Panc1 (cell line): ENCODE data around the gene GLIS1. TPM values are rescaled to one million over a fixed set of nuclear protein-coding genes. Genes with fewer than 3 reads are reported as not detected.

Experiments used
- ATAC-seq: fragments of 200-7000 bp; cut with Tn5 transposase; 2 replicates; pipeline ENCODE4 v1.9.1; 2020; ENCODE audit warnings: mild to moderate bottlenecking, moderate library complexity
- BruUV-seq: library from RNA; stranded (reverse); fragments of 400-500 nt; replicated peaks from 2 replicates; lab custom pipeline; 2021; lab: Mats Ljungman, UMichigan
- CTCF ChIA-PET: fragments of 300-600 bp; sonication (Branson Sonifier 250); formaldehyde crosslinking; loops from one replicate; lab custom pipeline; 2022; ENCODE audit warnings: antibody characterized with exemption; lab: Charles Lee
- POLR2A ChIA-PET: fragments of 300-600 bp; sonication (Branson Sonifier 250); formaldehyde crosslinking; loops from one replicate; lab custom pipeline; 2022; ENCODE audit warnings: antibody characterized with exemption; lab: Charles Lee
- DNase-seq: peaks from one replicate; pipeline ENCODE4 v3.0.0-alpha.2; 2010; ENCODE audit warnings: low read depth, low spot score
- H3K27ac ChIP-seq: 2 replicates; pipeline ENCODE4 v1.5.1; 2011; ENCODE audit warnings: mild to moderate bottlenecking, low read length, inconsistent platforms
- H3K27me3 ChIP-seq: fragments of 200-500 bp; sonication (Bioruptor generic); 2 replicates; pipeline ENCODE4 v1.6.0; 2014; ENCODE audit warnings: low read length, inconsistent platforms; ENCODE audit not compliant: control insufficient read depth, insufficient read depth
- H3K36me3 ChIP-seq: fragments of 200-500 bp; sonication (Bioruptor generic); 2 replicates; pipeline ENCODE4 v1.5.1; 2014; ENCODE audit warnings: inconsistent platforms, mild to moderate bottlenecking, low read length, moderate library complexity; ENCODE audit not compliant: control insufficient read depth, insufficient read depth
- H3K4me1 ChIP-seq: 2 replicates; pipeline ENCODE4 v1.5.1; 2011; ENCODE audit warnings: inconsistent platforms, mild to moderate bottlenecking, low read length, moderate library complexity; ENCODE audit not compliant: control insufficient read depth, insufficient read depth
- H3K4me3 ChIP-seq, 2 experiments: 2 replicates each; pipeline ENCODE4 v1.5.1; 2011 to 2012; ENCODE audit warnings: low read depth in 2 of 2, low read length in 2 of 2, mild to moderate bottlenecking in 2 of 2, inconsistent platforms in 1 of 2, moderate library complexity in 1 of 2
- H3K9me3 ChIP-seq: fragments of 200-500 bp; sonication (Bioruptor generic); 2 replicates; pipeline ENCODE4 v1.5.1; 2014; ENCODE audit warnings: low read depth, mild to moderate bottlenecking, inconsistent platforms, low read length, moderate library complexity; ENCODE audit not compliant: control insufficient read depth, insufficient read depth
- POLR2AphosphoS5 ChIP-seq: IDR thresholded peaks from 2 replicates; pipeline ENCODE4 v1.6.1; 2012; ENCODE audit warnings: mild to moderate bottlenecking, low read depth, low read length, moderate library complexity
- SIN3A ChIP-seq: IDR thresholded peaks from 2 replicates; pipeline ENCODE4 v1.6.1; 2012; ENCODE audit warnings: low read depth, mild to moderate bottlenecking, low read length, moderate library complexity, borderline replicate concordance; ENCODE audit not compliant: insufficient read depth
- TCF7L2 ChIP-seq: IDR thresholded peaks from 2 replicates; pipeline ENCODE4 v1.6.1; 2011; ENCODE audit warnings: mild to moderate bottlenecking, low read depth, low read length, inconsistent platforms
- in situ Hi-C: cut with HindIII; loops from 2 replicates; pipeline ENCODE4 v1.10.0; 2016; ENCODE audit warnings: low sequenced_read_pairs, low pct_unique_long_range_greater_than_20kb
- intact Hi-C: fragments of 100-400 bp; cut with micrococcal nuclease; formaldehyde crosslinking; loops from one replicate; pipeline ENCODE4 v1.10.0; 2022; ENCODE audit not compliant: unreplicated experiment
- total RNA-seq: library from RNA; stranded (reverse); gene quantifications from one replicate; pipeline ENCODE4 v1.2.1, GENCODE V29; 2021; ENCODE audit not compliant: unreplicated experiment
- TF ChIP-seq, protein P1 (sequence below), 2 experiments: IDR thresholded peaks; 2 replicates each; pipeline ENCODE4 v1.6.1; 2011 to 2012; ENCODE audit warnings: low read depth in 2 of 2, control low read depth in 1 of 2, low read length in 1 of 2, mild to moderate bottlenecking in 1 of 2, moderate library complexity in 1 of 2; ENCODE audit not compliant: insufficient read depth in 1 of 2
- TF ChIP-seq, protein P2 (sequence below): fragments of 450-650 bp; IDR thresholded peaks from 2 replicates; pipeline ENCODE4 v1.5.1; 2017; ENCODE audit warnings: mild to moderate bottlenecking

GLIS1 gene
- total RNA-seq, 1 experiment from 2014 or later: 0.28 TPM

DNA sequence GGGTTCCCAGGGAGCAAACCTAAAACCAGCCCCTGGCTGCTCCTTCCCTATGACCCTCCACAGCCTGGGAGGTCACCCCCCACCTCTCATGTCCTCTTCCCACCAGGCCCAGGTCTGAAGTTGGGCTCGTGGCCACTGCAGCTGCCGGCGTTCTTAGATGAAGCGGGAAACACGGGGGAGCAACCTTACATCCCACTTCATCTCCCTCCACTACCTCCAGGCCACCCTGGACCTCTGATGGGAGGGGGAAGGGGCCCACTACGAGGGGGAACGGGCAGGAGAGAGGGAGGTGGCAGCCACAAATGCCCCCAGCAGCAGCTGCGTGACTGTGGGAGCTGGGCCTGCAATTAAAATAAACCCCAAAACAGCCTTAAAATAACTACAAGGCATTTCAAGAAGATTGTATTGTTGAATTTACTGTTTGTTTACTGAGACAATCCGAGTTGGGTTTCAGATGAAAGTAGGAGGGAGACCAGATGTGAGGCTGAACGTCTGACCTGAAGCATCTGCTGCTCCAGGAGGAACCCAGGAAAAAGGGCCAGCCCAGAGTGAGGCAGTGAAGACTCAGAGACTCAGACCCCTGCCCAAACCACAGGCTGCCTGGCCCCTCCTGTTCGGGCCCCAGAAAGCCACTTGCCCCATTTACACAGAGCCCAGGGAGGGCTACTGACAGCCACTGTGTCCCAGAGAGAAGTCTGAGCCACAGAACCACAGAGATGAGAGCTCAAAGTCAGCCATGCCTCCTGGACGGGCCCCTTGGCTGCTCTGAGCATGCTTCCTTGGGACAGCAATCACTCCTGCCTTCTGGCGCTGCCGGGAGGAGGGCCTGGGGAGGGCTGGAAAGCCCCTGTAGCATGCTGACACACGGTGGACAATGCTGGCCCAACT lies 59.8 kb downstream of the GLIS1 start:
- ChIA-PET POLR2A (interaction anchor here (0.6 kb wide), 1 partner anchor 100 kb away, joined by 4 read pairs; no protein-coding TSS in a partner anchor), CTCF (no interaction called here)
- Histone ChIP-seq H3K4me1 (no peaks in the 10 kb centered on the region), H3K4me3 (no peak overlapping the region), H3K9me3 (no peaks in the 10 kb centered on the region), H3K27me3 (no peaks in the 10 kb centered on the region; the same call in 1 of the 2 replicates), H3K36me3 (no peaks in the 10 kb centered on the region), H3K27ac (no peak overlapping the region)
- TF ChIP-seq TCF7L2: no peak
- TF ChIP-seq, protein P1, sequence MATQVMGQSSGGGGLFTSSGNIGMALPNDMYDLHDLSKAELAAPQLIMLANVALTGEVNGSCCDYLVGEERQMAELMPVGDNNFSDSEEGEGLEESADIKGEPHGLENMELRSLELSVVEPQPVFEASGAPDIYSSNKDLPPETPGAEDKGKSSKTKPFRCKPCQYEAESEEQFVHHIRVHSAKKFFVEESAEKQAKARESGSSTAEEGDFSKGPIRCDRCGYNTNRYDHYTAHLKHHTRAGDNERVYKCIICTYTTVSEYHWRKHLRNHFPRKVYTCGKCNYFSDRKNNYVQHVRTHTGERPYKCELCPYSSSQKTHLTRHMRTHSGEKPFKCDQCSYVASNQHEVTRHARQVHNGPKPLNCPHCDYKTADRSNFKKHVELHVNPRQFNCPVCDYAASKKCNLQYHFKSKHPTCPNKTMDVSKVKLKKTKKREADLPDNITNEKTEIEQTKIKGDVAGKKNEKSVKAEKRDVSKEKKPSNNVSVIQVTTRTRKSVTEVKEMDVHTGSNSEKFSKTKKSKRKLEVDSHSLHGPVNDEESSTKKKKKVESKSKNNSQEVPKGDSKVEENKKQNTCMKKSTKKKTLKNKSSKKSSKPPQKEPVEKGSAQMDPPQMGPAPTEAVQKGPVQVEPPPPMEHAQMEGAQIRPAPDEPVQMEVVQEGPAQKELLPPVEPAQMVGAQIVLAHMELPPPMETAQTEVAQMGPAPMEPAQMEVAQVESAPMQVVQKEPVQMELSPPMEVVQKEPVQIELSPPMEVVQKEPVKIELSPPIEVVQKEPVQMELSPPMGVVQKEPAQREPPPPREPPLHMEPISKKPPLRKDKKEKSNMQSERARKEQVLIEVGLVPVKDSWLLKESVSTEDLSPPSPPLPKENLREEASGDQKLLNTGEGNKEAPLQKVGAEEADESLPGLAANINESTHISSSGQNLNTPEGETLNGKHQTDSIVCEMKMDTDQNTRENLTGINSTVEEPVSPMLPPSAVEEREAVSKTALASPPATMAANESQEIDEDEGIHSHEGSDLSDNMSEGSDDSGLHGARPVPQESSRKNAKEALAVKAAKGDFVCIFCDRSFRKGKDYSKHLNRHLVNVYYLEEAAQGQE (IDR thresholded peaks at IDR 0.05; ENCODE audit: insufficient read depth in 1 of 2, low read depth in 2 of 2, low read length in 1 of 2): no peak
- no peak for TF ChIP-seq POLR2AphosphoS5
- TF ChIP-seq, protein P2, sequence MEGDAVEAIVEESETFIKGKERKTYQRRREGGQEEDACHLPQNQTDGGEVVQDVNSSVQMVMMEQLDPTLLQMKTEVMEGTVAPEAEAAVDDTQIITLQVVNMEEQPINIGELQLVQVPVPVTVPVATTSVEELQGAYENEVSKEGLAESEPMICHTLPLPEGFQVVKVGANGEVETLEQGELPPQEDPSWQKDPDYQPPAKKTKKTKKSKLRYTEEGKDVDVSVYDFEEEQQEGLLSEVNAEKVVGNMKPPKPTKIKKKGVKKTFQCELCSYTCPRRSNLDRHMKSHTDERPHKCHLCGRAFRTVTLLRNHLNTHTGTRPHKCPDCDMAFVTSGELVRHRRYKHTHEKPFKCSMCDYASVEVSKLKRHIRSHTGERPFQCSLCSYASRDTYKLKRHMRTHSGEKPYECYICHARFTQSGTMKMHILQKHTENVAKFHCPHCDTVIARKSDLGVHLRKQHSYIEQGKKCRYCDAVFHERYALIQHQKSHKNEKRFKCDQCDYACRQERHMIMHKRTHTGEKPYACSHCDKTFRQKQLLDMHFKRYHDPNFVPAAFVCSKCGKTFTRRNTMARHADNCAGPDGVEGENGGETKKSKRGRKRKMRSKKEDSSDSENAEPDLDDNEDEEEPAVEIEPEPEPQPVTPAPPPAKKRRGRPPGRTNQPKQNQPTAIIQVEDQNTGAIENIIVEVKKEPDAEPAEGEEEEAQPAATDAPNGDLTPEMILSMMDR: no peak
- TF ChIP-seq SIN3A: no peak
- in situ Hi-C loops: no loop called here
- intact Hi-C loops: no loop called here
- no TSS peak for BruUV-seq
- DNase-seq (no peak), ATAC-seq (no peak)

DNA sequence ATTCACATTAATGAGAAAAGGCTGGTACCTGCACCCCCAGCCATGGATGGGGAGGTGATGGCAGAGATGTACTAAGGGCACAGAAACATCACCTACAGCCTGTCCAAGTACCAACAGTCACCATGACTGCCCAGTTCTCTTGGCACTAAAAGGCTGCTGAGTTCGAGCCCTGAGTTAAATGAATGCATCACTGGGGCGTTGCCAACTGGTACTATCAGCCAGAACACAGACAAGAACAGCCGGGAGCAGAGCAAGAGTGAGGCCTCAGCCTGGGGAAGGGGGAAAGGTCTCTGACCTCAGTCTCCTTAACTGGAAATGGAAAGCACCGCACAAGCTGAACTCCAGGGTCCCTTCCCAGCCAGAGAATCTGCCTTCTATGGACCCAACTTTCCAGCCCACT lies 60.5 kb downstream of the GLIS1 start:
- Histone ChIP-seq H3K27ac (no peak overlapping the region), H3K27me3 (no peaks in the 10 kb centered on the region; the same call in 1 of the 2 replicates), H3K36me3 (no peaks in the 10 kb centered on the region), H3K4me1 (no peaks in the 10 kb centered on the region), H3K4me3 (no peak overlapping the region), H3K9me3 (no peaks in the 10 kb centered on the region)
- ChIA-PET CTCF (no interaction called here), POLR2A (interaction anchor here (0.6 kb wide), 1 partner anchor 101 kb away, joined by 4 read pairs; no protein-coding TSS in a partner anchor)
- no peak for ATAC-seq
- no TSS peak for BruUV-seq
- TF ChIP-seq, protein P2: no peak
- TF ChIP-seq SIN3A (no peak), TCF7L2 (no peak)
- in situ Hi-C loops (no loop called here), intact Hi-C loops (no loop called here)
- DNase-seq: no peak
